GM18873 (cell line): ENCODE measurements around the gene TRPT1.

Experiments
- ATAC-seq: cut with Tn5 transposase; IDR thresholded peaks from one replicate; pipeline ENCODE4 v1.9.1; 2021; ENCODE audit warnings: mild to moderate bottlenecking, moderate library complexity, moderate number of reproducible peaks; ENCODE audit not compliant: unreplicated experiment, low FRiP score

Gene TRPT1

DNA sequence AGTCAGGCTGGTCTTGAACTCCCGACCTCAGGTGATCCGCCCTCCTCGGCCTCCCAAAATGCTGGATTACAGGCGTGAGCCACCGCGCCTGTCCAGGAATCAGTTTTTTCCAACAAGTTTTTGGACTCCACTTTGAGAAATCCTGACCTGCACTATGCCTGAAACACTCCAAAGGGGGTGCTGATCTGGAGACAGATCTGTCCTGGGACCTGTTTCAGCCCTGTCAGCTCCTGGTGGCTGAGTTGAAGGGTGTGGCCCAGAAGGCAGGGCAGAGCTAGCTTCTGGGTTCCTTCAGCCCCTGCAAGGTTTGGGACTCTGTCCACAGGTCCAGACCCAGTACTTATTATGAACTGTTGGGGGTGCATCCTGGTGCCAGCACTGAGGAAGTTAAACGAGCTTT lies 5.6 kb upstream of the TRPT1 start:
- no peak for ATAC-seq

GRCh38 chr11:64230985-64231365 lies 5.0 kb upstream of the TRPT1 start:
- no peak for ATAC-seq

GRCh38 chr11:64230171-64230984 lies 4.4 kb upstream of the TRPT1 start, which contains the start of gene DNAJC4:
Gene DNAJC4 (plus strand): TSS chr11:64230548. CDS start chr11:64230855, 307 bp downstream.
- ATAC-seq, result peak; percentile 39

DNA sequence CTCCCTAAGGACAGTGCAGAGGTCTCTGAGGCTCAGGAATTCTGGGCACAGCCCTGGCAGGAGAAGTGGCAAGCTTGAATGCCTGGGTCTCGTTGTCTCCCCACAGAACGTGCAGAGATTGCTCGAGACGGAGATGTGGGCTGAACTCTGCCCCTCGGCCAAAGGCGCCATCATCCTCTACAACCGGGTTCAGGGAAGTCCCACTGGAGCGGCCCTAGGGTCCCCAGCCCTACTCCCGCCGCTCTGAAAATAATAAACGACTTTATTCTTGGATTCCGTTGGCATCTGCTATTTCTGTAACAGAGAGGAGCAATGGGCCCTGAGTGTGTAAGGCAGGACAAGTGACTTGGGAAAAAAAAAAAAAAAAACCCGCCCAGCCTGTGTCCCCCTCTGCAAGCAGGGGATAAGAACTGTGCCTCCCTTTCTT lies 3.8 kb upstream of the TRPT1 start:
- no peak for ATAC-seq

DNA sequence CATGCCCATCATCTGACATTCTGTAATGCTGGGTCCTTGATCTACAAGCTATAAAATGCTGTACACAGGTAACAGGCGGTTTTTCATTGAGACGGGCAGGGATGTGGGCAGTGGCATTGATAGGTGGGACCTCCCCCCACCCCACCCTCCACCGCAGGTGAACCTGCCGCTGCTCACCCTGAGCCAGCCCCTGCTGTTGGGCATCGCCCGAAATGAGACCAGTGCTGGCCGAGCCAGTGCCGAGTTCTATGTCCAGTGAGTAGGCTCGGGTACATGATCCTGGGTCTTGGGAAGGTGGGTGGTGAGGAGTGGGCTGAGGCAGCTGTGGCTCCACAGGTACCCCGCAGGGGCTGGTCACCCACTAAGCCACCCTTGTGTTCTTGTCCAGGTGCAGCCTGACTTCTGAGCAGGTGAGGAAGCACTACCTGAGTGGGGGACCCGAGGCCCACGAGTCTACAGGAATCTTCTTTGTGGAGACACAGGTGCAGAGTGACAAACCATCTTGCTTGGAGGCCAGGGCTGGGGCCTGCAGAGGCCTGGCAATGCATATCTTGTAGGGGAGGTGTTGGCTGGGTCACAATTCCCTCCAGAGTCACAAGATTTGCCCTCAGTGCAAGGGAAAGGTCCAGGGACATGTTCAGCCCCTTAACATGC lies 3.2 kb upstream of the TRPT1 start:
- ATAC-seq, result no peak

DNA sequence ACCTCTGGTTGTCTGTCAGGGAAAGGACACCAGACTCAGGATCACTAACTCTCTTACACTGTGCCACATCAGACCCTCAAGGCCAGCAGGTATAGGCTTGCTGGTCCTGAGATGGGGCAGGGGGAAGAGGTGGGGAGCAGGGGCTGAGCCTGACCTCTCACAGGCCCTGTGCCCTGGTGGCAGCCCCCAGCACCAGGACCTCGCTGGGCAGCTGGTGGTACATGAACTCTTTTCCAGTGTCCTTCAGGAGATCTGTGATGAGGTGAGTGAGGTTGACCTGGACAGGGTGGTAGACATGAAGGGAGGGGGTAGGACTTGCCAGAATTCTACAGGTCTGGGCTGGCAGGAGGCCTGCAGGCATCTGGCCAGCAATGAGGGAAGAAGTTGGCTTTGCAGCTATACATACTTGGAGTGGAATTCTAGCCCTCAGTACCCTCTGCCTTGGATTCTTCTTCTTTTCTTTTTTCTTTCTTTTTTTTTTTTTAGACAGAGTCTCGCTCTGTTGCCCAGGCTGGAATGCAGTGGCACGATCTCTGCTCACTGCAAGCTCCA lies 1.5 kb upstream of the TRPT1 start:
- ATAC-seq, result no peak

DNA sequence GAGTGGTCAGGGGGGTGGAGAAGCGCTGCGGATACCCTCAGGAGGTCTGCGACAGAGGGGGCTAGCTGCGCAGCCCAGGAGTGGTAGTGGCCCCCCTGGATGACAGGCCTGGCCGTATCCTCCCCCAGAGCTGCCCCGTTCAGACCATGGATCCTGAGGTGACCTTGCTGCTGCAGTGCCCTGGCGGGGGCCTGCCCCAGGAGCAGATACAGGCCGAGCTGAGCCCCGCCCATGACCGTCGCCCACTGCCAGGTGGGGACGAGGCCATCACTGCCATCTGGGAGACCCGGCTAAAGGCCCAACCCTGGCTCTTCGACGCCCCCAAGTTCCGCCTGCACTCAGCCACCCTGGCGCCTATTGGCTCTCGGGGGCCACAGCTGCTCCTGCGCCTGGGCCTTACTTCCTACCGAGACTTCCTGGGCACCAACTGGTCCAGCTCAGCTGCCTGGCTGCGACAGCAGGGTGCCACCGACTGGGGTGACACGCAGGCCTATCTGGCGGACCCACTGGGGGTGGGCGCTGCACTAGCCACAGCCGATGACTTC lies 593 bp upstream of the TRPT1 start:
- ATAC-seq, result no peak

DNA sequence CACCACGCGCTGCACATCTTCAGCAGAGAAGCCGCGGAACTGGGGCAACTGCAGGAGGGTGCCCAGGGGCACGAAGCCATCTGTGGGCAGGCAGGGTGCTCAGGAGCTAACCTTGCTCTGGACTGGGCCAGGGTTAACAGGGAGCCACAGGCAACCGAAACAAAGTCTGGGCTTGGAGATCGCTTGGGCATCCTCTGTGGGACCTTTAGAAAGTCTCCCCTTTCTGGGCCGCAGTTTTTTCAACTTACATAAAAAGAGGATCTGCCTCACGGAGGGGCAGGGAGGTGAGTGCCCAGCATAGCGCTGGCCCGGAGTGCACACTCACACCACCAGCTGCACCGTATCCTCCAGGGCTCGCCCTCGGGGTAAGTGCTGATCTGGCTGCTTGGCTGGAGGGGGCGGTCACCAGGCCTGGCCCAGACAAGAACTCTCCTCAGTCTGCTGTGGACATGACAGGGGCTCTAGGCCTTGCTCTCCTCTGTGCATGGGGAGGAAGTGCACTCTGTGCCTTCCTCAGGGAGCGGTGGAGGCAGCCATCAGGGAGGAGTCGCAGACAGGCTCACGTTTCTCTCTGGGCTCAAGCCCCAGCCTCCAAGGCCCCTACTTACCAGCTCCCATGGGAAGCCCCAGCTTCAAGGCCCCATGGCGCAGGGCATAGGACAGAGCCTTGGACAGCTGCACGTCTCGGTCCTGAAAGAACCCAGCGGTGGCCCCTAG lies 937 bp downstream of the TRPT1 start:
- no peak for ATAC-seq

DNA sequence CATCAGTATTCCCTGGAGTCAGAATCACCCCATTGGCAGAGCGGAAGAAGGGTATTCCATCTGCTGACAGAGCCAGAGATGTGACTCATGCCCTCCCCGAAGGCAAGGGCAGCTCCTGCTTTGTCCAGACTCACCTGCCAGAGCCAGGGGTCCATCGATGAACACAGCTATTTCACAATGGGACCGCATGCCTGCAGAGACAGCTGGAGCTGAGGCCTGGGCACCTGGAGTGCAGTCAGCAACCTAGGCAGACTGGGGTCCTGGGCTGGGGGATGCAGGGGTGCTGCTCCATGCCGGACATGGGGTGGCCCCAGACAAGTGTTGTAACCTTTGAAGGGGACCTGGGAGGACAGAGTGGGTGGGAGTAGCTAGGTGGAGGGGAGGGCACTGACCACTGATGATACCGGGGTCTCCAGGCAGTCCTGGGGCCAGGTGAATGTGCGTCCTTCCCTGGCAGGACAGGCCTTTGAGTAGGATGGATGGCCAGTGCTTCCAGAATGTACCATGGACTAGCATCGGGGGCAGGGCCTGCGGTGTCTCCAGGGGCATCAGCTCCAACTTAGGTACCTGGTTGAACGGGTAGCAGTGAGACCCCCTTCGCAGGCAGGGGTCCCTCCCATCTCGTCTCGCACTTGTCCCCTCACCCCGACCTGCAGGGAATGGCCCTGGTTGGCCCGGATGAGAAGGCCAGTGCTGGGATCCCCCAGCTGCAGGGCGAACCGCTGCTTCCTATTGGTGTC lies 1.7 kb downstream of the TRPT1 start:
- ATAC-seq, result no peak

GRCh38 chr11:64223001-64223651 lies 2.9 kb downstream of the TRPT1 start:
- ATAC-seq, result no peak

- ATAC-seq, result no peak
Observed at GRCh38 chr11:64222651-64223000, 3.4 kb downstream of the TRPT1 start.

DNA sequence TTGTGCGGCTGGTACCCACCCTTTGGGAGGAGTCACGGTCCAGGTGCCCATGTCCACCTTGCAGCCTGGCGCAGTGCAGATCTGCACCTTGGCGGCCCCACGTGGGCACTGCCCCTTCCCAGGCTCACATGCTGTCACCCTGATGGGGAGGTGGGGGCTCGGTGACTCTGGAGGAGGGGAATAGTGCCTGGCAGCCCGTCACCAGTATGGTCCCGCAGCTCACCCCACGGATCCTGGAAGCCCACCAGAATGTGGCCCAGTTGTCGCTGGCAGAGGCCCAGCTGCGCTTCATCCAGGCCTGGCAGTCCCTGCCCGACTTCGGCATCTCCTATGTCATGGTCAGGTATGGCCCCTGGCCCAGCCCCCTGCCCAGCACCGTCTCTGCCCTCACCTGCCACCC lies 5.2 kb downstream of the TRPT1 start:
- ATAC-seq, result no peak

- no peak for ATAC-seq
Observed at GRCh38 chr11:64220271-64220670, 5.7 kb downstream of the TRPT1 start.

DNA sequence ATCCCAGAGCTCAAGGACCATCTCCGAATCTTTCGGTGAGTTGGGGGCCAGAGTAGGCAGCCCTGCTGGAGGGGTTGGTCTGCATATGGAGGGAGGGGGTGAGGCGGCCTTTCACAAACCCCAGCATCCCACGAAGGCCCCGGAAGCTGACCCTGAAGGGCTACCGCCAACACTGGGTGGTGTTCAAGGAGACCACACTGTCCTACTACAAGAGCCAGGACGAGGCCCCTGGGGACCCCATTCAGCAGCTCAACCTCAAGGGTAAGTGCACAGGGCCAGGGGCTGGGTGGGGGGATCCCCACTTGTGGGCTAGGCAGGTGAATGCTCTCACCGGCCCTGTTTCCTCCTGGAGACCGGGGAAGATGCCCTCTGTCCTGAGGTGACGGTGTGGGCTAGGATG lies 6.2 kb downstream of the TRPT1 start:
- ATAC-seq, result no peak

DNA sequence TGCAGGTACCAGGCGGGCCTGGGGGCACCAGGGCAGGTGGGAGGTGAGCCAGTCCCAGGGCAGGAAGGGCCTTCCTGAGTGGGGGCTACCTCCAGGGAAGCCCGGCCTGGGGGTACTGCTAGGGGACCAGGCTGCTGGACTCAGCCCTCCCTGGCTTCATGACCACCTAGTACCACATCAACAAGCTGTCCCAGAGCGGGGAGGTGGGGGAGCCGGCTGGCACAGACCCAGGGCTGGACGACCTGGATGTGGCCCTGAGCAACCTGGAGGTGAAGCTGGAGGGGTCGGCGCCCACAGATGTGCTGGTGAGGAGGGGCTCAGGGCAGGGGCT lies 6.7 kb downstream of the TRPT1 start:
- ATAC-seq, result no peak

DNA sequence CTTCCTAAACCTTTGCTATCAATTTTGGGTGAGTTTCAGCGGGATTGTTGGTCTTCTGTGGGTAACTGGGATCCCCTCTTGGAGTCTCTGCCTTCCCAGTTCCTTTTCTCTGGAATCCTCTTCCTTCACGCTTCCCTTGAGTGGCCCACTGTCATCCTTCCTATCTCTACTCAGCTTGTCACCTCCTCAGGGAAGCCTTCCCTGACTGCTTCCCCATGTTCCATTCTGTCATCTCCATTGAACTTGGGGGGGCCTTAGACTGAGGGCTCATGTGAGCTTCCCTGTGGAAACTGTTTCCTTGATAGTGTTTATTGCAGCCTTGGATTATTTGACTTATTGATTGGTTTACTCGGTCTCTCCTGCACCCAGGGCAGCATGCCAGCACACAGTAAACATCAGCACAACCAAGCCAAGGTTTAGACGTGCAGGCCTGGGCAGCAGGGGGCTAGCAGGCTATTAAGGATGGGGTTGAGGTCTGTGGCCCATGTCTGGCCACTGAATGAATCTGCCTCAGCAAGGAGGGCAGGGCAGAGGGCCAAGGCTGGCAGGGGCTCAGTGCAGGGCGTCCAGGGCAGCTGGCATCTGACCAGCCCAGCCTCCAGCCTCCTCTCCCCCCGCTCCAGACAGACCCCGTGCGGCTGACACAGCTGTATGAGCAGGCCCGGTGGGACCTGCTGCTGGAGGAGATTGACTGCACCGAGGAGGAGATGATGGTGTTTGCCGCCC lies 7.2 kb downstream of the TRPT1 start:
- ATAC-seq, result no peak

- no peak for ATAC-seq
Observed at GRCh38 chr11:64216879-64217278, 9.1 kb downstream of the TRPT1 start.

- no peak for ATAC-seq
Observed at GRCh38 chr11:64211181-64211872, 14.7 kb downstream of the TRPT1 start.
